ENCODE results near the gene CD40. TPM values are rescaled to one million over a fixed set of nuclear protein-coding genes. Genes with fewer than 3 reads are reported as not detected.

Gene CD40
- total RNA-seq, 1 experiment from 2014 or later = 14.1 TPM

GRCh38 chr20:46114449-46114848, 3.7 kb upstream of the CD40 start:
- H3K36me3 ChIP-seq (ENCODE audit: control insufficient read depth, insufficient read depth, low read length) = no peaks in the 10 kb centered on the region
- in situ Hi-C loops (cut with HindIII; ENCODE audit: low pct_unique_long_range_greater_than_20kb, low sequenced_read_pairs) (no loop called here), intact Hi-C loops (cut with micrococcal nuclease; ENCODE audit: unreplicated experiment) (no loop called here)
- H3K4me1 ChIP-seq (ENCODE audit: control insufficient read depth, insufficient read depth, low read length) = 0 out of 2 replicates have a peak, but pooled peaks cover 7% of the 10 kb centered on the region
- peaks cover 10% of the 10 kb centered on the region for H3K27me3 ChIP-seq (ENCODE audit: control insufficient read depth, insufficient read depth, low read length)
- H3K9me3 ChIP-seq (ENCODE audit: control insufficient read depth, insufficient read depth, low read depth, low read length) = no peaks in the 10 kb centered on the region
- POLR2A ChIA-PET = no interaction called here
- BruUV-seq (replicated peaks) = no TSS peak
- H3K27ac ChIP-seq (ENCODE audit: low read length) = no peak overlapping the region
- DNase-seq (ENCODE audit: low read depth, low spot score) (no peak), ATAC-seq (no peak)
- CTCF ChIA-PET = interaction anchor here (0.7 kb wide), 1 partner anchor 169 kb away, joined by 3 read pairs; no protein-coding TSS in a partner anchor
- H3K4me3 ChIP-seq (ENCODE audit: low read depth in 2 of 2, low read length in 2 of 2) = no peak overlapping the region
- TF ChIP-seq, protein P1, sequence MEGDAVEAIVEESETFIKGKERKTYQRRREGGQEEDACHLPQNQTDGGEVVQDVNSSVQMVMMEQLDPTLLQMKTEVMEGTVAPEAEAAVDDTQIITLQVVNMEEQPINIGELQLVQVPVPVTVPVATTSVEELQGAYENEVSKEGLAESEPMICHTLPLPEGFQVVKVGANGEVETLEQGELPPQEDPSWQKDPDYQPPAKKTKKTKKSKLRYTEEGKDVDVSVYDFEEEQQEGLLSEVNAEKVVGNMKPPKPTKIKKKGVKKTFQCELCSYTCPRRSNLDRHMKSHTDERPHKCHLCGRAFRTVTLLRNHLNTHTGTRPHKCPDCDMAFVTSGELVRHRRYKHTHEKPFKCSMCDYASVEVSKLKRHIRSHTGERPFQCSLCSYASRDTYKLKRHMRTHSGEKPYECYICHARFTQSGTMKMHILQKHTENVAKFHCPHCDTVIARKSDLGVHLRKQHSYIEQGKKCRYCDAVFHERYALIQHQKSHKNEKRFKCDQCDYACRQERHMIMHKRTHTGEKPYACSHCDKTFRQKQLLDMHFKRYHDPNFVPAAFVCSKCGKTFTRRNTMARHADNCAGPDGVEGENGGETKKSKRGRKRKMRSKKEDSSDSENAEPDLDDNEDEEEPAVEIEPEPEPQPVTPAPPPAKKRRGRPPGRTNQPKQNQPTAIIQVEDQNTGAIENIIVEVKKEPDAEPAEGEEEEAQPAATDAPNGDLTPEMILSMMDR (IDR thresholded peaks at IDR 0.05) = no peak

GRCh38 chr20:46118481-46119020, 437 bp downstream of the CD40 start:
- peak overlapping the region; percentile 60 for H3K27ac ChIP-seq (ENCODE audit: low read length)
- peak overlapping the region; percentile 62 to 81 for H3K4me3 ChIP-seq (ENCODE audit: low read depth in 2 of 2, low read length in 2 of 2)
- H3K36me3 ChIP-seq (ENCODE audit: control insufficient read depth, insufficient read depth, low read length) = no peaks in the 10 kb centered on the region
- H3K9me3 ChIP-seq (ENCODE audit: control insufficient read depth, insufficient read depth, low read depth, low read length) = no peaks in the 10 kb centered on the region
- intact Hi-C loops (cut with micrococcal nuclease; ENCODE audit: unreplicated experiment) = no loop called here
- no peak for TF ChIP-seq TCF7L2 (IDR thresholded peaks at IDR 0.05; ENCODE audit: low read depth, low read length)
- TF ChIP-seq, protein P2, sequence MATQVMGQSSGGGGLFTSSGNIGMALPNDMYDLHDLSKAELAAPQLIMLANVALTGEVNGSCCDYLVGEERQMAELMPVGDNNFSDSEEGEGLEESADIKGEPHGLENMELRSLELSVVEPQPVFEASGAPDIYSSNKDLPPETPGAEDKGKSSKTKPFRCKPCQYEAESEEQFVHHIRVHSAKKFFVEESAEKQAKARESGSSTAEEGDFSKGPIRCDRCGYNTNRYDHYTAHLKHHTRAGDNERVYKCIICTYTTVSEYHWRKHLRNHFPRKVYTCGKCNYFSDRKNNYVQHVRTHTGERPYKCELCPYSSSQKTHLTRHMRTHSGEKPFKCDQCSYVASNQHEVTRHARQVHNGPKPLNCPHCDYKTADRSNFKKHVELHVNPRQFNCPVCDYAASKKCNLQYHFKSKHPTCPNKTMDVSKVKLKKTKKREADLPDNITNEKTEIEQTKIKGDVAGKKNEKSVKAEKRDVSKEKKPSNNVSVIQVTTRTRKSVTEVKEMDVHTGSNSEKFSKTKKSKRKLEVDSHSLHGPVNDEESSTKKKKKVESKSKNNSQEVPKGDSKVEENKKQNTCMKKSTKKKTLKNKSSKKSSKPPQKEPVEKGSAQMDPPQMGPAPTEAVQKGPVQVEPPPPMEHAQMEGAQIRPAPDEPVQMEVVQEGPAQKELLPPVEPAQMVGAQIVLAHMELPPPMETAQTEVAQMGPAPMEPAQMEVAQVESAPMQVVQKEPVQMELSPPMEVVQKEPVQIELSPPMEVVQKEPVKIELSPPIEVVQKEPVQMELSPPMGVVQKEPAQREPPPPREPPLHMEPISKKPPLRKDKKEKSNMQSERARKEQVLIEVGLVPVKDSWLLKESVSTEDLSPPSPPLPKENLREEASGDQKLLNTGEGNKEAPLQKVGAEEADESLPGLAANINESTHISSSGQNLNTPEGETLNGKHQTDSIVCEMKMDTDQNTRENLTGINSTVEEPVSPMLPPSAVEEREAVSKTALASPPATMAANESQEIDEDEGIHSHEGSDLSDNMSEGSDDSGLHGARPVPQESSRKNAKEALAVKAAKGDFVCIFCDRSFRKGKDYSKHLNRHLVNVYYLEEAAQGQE (IDR thresholded peaks at IDR 0.05; ENCODE audit: insufficient read depth in 1 of 2, low read depth in 2 of 2, low read length in 1 of 2) = no peak
- no peak for TF ChIP-seq SIN3A (IDR thresholded peaks at IDR 0.05; ENCODE audit: borderline replicate concordance, insufficient read depth, low read depth, low read length)
- TF ChIP-seq, protein P1 (IDR thresholded peaks at IDR 0.05) = no peak
- no peak for TF ChIP-seq POLR2AphosphoS5 (IDR thresholded peaks at IDR 0.05; ENCODE audit: low read depth, low read length)
- no TSS peak for BruUV-seq (replicated peaks)
- ChIA-PET CTCF (interaction anchor here (1.0 kb wide), 1 partner anchor 96 kb away, joined by 3 read pairs; no protein-coding TSS in a partner anchor), POLR2A (no interaction called here)
- no peak for DNase-seq (ENCODE audit: low read depth, low spot score)
- H3K27me3 ChIP-seq (ENCODE audit: control insufficient read depth, insufficient read depth, low read length) = no peaks in the 10 kb centered on the region
- peaks cover 13% of the 10 kb centered on the region; the same call in 1 of the 2 replicates for H3K4me1 ChIP-seq (ENCODE audit: control insufficient read depth, insufficient read depth, low read length)
- ATAC-seq = peak; percentile 80
- in situ Hi-C loops (cut with HindIII; ENCODE audit: low pct_unique_long_range_greater_than_20kb, low sequenced_read_pairs) = no loop called here
